ENCODE data around the gene SCIN.

The SCIN gene

GRCh38 chr7:12612622-12613021 is 42.1 kb downstream of the SCIN start:
- H3K4me1 ChIP-seq (ENCODE audit: insufficient read depth, low read length), result no peaks in the 10 kb centered on the region
- H3K36me3 ChIP-seq (ENCODE audit: insufficient read depth, low read length), result no peaks in the 10 kb centered on the region
- H3K9ac ChIP-seq (ENCODE audit: low read depth, low read length), result no peak overlapping the region
- no peaks in the 10 kb centered on the region for H3K9me3 ChIP-seq (ENCODE audit: control insufficient read depth, insufficient read depth, low read length)

- Histone ChIP-seq H3K9me3 (ENCODE audit: control insufficient read depth, insufficient read depth, low read length) (no peaks in the 10 kb centered on the region), H3K4me1 (ENCODE audit: insufficient read depth, low read length) (peaks cover 10% of the 10 kb centered on the region), H3K9ac (ENCODE audit: low read depth, low read length) (no peak overlapping the region), H3K36me3 (ENCODE audit: insufficient read depth, low read length) (no peaks in the 10 kb centered on the region)
Observed at GRCh38 chr7:12619461-12620069, 49.0 kb downstream of the SCIN start.

GRCh38 chr7:12620371-12620770 is 49.9 kb downstream of the SCIN start:
- Histone ChIP-seq H3K36me3 (ENCODE audit: insufficient read depth, low read length) (no peaks in the 10 kb centered on the region), H3K4me1 (ENCODE audit: insufficient read depth, low read length) (peaks cover 10% of the 10 kb centered on the region), H3K9me3 (ENCODE audit: control insufficient read depth, insufficient read depth, low read length) (no peaks in the 10 kb centered on the region), H3K9ac (ENCODE audit: low read depth, low read length) (no peak overlapping the region)

GRCh38 chr7:12623223-12623622 is 52.7 kb downstream of the SCIN start:
- Histone ChIP-seq H3K36me3 (ENCODE audit: insufficient read depth, low read length) (no peaks in the 10 kb centered on the region), H3K9ac (ENCODE audit: low read depth, low read length) (no peak overlapping the region), H3K4me1 (ENCODE audit: insufficient read depth, low read length) (peaks cover 10% of the 10 kb centered on the region), H3K9me3 (ENCODE audit: control insufficient read depth, insufficient read depth, low read length) (no peaks in the 10 kb centered on the region)

GRCh38 chr7:12623885-12624498 is 53.5 kb downstream of the SCIN start:
- Histone ChIP-seq H3K9me3 (ENCODE audit: control insufficient read depth, insufficient read depth, low read length) (no peaks in the 10 kb centered on the region), H3K4me1 (ENCODE audit: insufficient read depth, low read length) (peaks cover 10% of the 10 kb centered on the region), H3K9ac (ENCODE audit: low read depth, low read length) (no peak overlapping the region), H3K36me3 (ENCODE audit: insufficient read depth, low read length) (no peaks in the 10 kb centered on the region)

GRCh38 chr7:12625836-12626235 is 55.3 kb downstream of the SCIN start:
- no peaks in the 10 kb centered on the region for H3K9me3 ChIP-seq (ENCODE audit: control insufficient read depth, insufficient read depth, low read length)
- H3K4me1 ChIP-seq (ENCODE audit: insufficient read depth, low read length), result peaks cover 6% of the 10 kb centered on the region
- H3K36me3 ChIP-seq (ENCODE audit: insufficient read depth, low read length), result no peaks in the 10 kb centered on the region
- H3K9ac ChIP-seq (ENCODE audit: low read depth, low read length), result no peak overlapping the region

GRCh38 chr7:12629816-12630512 is 59.4 kb downstream of the SCIN start:
- H3K9me3 ChIP-seq (ENCODE audit: control insufficient read depth, insufficient read depth, low read length), result no peaks in the 10 kb centered on the region
- H3K36me3 ChIP-seq (ENCODE audit: insufficient read depth, low read length), result no peaks in the 10 kb centered on the region
- H3K4me1 ChIP-seq (ENCODE audit: insufficient read depth, low read length), result no peaks in the 10 kb centered on the region
- no peak overlapping the region for H3K9ac ChIP-seq (ENCODE audit: low read depth, low read length)

GRCh38 chr7:12630513-12630819 is 59.9 kb downstream of the SCIN start:
- H3K36me3 ChIP-seq (ENCODE audit: insufficient read depth, low read length), result no peaks in the 10 kb centered on the region
- H3K9me3 ChIP-seq (ENCODE audit: control insufficient read depth, insufficient read depth, low read length), result no peaks in the 10 kb centered on the region
- H3K4me1 ChIP-seq (ENCODE audit: insufficient read depth, low read length), result no peaks in the 10 kb centered on the region
- H3K9ac ChIP-seq (ENCODE audit: low read depth, low read length), result no peak overlapping the region

- H3K36me3 ChIP-seq (ENCODE audit: insufficient read depth, low read length), result no peaks in the 10 kb centered on the region
- no peaks in the 10 kb centered on the region for H3K9me3 ChIP-seq (ENCODE audit: control insufficient read depth, insufficient read depth, low read length)
- no peak overlapping the region for H3K9ac ChIP-seq (ENCODE audit: low read depth, low read length)
- H3K4me1 ChIP-seq (ENCODE audit: insufficient read depth, low read length), result no peaks in the 10 kb centered on the region
Observed at GRCh38 chr7:12633582-12633981, 63.1 kb downstream of the SCIN start.

GRCh38 chr7:12635830-12636229 is 65.3 kb downstream of the SCIN start:
- Histone ChIP-seq H3K9me3 (ENCODE audit: control insufficient read depth, insufficient read depth, low read length) (no peaks in the 10 kb centered on the region), H3K36me3 (ENCODE audit: insufficient read depth, low read length) (no peaks in the 10 kb centered on the region), H3K9ac (ENCODE audit: low read depth, low read length) (no peak overlapping the region), H3K4me1 (ENCODE audit: insufficient read depth, low read length) (no peaks in the 10 kb centered on the region)

GRCh38 chr7:12637328-12637727 is 66.8 kb downstream of the SCIN start:
- Histone ChIP-seq H3K9me3 (ENCODE audit: control insufficient read depth, insufficient read depth, low read length) (no peaks in the 10 kb centered on the region), H3K4me1 (ENCODE audit: insufficient read depth, low read length) (no peaks in the 10 kb centered on the region), H3K36me3 (ENCODE audit: insufficient read depth, low read length) (no peaks in the 10 kb centered on the region), H3K9ac (ENCODE audit: low read depth, low read length) (no peak overlapping the region)

GRCh38 chr7:12637819-12638592 is 67.5 kb downstream of the SCIN start:
- Histone ChIP-seq H3K9ac (ENCODE audit: low read depth, low read length) (no peak overlapping the region), H3K4me1 (ENCODE audit: insufficient read depth, low read length) (no peaks in the 10 kb centered on the region), H3K9me3 (ENCODE audit: control insufficient read depth, insufficient read depth, low read length) (no peaks in the 10 kb centered on the region), H3K36me3 (ENCODE audit: insufficient read depth, low read length) (no peaks in the 10 kb centered on the region)

- H3K9me3 ChIP-seq (ENCODE audit: control insufficient read depth, insufficient read depth, low read length), result no peaks in the 10 kb centered on the region
- H3K36me3 ChIP-seq (ENCODE audit: insufficient read depth, low read length), result no peaks in the 10 kb centered on the region
- no peak overlapping the region for H3K9ac ChIP-seq (ENCODE audit: low read depth, low read length)
- no peaks in the 10 kb centered on the region for H3K4me1 ChIP-seq (ENCODE audit: insufficient read depth, low read length)
Observed at GRCh38 chr7:12638851-12639456, 68.4 kb downstream of the SCIN start.

- Histone ChIP-seq H3K36me3 (ENCODE audit: insufficient read depth, low read length) (no peaks in the 10 kb centered on the region), H3K4me1 (ENCODE audit: insufficient read depth, low read length) (no peaks in the 10 kb centered on the region), H3K9ac (ENCODE audit: low read depth, low read length) (no peak overlapping the region), H3K9me3 (ENCODE audit: control insufficient read depth, insufficient read depth, low read length) (no peaks in the 10 kb centered on the region)
Observed at GRCh38 chr7:12640299-12641096, 70.0 kb downstream of the SCIN start.
